HG03520 (cell line): ENCODE results near the gene TRPV2.
"Not testable (repeated sequence)": the region's sequence is repeated elsewhere in the genome, so short reads cannot be mapped to it uniquely, and the experiment has no call there.

Experiments used
- ATAC-seq: cut with Tn5 transposase; IDR thresholded peaks from one replicate; pipeline ENCODE4 v1.9.1; 2021; ENCODE audit warnings: mild to moderate bottlenecking, moderate library complexity; ENCODE audit not compliant: unreplicated experiment

Gene TRPV2, protein sequence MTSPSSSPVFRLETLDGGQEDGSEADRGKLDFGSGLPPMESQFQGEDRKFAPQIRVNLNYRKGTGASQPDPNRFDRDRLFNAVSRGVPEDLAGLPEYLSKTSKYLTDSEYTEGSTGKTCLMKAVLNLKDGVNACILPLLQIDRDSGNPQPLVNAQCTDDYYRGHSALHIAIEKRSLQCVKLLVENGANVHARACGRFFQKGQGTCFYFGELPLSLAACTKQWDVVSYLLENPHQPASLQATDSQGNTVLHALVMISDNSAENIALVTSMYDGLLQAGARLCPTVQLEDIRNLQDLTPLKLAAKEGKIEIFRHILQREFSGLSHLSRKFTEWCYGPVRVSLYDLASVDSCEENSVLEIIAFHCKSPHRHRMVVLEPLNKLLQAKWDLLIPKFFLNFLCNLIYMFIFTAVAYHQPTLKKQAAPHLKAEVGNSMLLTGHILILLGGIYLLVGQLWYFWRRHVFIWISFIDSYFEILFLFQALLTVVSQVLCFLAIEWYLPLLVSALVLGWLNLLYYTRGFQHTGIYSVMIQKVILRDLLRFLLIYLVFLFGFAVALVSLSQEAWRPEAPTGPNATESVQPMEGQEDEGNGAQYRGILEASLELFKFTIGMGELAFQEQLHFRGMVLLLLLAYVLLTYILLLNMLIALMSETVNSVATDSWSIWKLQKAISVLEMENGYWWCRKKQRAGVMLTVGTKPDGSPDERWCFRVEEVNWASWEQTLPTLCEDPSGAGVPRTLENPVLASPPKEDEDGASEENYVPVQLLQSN

DNA sequence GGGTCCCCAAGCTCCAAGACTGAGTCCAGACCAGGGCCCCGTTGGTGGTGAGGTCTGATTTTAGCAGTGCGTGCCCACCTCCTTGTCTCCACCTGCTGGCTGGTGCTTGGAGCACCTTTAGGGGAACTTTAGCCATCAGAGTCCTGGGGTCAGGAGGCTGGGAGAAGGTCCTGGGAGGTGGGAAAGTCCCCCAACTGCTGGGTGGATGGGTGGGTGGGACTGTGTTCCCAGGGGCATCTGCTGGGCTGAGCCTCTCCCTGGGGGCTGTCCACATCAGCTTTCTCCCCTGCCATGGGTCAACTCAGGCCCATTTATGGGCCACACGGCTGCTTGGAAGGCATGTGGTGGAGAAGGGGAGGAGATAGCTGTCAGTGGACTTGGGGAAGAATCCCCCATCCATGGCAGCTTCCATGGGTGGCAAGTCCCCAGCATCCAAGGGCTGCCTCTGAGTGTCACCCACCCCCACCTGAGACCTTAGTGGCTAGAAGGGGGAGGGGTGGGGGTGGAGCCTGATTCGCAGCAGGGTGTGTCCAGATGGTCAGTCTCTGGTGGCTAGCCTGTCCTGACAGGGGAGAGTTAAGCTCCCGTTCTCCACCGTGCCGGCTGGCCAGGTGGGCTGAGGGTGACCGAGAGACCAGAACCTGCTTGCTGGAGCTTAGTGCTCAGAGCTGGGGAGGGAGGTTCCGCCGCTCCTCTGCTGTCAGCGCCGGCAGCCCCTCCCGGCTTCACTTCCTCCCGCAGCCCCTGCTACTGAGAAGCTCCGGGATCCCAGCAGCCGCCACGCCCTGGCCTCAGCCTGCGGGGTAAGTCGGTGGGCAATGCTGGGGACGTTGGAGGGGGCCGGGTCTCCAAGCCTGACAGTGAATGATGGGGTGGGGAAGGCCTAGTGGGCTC, at the start of gene TRPV2:
TSS of gene TRPV2 (plus strand) at position 541 of the 894 bp plus-strand sequence. CDS start 2,098 bp downstream, outside the sequence.
- no peak for ATAC-seq

DNA sequence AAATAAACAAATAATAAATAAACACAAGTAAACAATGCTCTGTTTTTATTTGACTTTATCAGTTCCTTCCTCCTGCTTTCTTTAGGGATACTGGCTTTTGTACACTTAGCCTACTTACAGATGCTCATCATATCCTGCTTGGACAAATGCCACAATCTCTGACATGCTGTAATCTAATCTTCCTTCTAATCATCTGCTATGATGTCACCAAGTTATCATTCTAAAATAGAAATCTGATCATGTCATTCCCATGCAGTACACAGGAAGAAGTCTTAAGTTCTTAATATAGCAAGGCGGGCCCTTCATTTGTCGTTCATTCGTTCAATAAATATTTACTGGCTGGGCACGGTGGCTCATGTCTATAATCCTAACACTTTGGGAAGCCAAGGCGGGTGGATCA, 43.6 kb upstream of the TRPV2 start:
- ATAC-seq = no peak

DNA sequence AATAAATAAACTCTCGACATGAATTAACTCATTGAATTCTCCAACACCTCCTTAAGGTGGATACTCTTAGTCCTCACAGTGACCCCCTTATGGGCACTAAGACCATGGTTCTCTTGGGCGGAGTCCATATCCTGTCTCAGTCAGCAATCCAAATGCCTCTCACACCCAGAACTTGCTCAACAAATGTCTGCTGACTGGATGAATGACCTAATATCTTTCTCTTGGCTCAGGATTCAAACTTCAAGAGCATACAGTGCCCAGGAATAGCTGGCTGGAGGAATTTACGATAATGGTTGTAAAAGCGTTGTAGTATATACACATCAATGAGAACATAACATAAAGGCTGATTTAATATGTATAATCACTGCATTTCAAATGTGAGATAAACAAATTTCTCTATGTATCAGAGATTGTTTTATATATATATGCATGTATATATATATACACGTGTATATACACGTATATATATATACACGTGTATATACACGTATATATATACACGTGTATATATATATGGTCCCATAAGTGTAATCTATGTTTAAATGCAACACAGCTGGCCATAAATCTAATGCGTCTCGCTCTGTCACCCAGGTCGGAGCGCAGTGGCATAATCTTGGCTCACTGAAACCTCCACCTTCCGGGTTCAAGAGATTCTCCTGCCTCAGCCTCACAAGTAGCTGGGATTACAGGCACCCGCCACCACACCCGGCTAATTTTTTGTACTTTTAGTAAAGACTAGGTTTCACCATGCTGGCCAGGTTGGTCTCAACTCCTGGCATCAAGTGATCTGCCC, 41.0 kb upstream of the TRPV2 start:
- ATAC-seq = no peak

DNA sequence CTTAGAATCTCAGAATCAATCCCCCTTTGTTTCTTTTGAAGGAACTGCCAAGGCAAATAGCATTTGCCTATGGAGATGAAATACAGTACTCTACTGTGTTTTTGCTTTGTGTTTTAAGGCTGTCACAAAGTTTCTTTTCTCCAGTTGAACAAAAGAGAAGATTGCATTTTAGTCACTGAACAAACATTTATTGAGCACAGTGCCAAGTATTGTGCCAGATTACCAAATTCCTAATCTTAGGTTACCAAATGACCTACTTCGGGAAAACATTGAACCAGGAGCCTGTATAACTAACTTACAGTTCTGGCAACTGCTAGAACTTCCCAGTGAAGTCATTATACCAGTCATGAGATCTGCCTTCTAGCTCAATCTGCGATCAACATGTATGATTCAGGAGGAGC, 37.4 kb upstream of the TRPV2 start:
- no peak for ATAC-seq

DNA sequence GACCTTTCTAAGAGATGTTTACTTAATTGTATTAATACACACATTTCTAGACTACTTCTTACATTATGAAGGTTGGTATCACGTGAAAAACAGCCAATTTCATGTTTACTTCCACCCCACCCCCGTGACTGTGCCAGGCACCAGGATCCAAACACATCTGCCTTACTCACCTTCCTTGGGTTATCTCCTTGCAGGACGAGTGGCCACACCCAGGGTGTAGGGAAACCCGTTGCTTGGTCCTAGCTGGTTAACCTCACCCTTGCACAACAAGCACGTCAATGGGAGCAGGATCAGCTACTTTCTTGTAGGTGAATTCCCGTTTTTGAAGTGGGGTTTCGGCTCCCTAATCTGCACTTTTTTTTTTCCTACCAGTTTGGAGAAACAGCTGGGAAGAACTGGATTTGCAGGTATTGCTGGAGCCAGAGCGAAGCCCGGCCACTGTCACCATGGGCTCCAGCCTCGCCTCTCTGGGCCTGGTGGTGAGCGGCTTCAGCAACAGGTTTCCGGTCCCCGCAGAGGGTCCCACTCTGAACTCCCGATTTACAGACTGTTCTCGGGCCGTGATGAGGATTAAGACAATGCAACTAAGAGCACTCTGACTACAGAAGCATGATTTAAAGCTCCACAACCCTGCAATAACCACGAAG, 36.6 kb upstream of the TRPV2 start:
- no peak for ATAC-seq

DNA sequence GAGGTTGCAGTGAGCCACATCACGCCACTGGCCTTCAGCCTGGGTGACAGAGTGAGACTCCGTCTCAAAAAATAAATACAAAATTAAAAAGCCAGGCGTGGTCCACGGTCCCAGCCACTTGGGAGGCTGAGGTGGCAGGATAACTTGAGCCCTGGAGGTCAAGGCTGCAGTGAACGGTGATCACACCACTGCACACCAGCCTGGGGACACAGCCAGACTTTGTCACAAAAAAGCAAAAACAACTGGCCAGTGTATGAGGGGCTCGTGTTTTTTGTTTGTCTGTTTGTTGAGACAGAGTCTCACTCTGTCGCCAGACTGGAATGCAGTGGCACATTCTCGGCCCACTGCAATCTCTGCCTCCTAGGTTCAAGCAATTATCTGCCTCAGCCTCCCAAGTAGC, 35.7 kb upstream of the TRPV2 start:
- no peak for ATAC-seq

DNA sequence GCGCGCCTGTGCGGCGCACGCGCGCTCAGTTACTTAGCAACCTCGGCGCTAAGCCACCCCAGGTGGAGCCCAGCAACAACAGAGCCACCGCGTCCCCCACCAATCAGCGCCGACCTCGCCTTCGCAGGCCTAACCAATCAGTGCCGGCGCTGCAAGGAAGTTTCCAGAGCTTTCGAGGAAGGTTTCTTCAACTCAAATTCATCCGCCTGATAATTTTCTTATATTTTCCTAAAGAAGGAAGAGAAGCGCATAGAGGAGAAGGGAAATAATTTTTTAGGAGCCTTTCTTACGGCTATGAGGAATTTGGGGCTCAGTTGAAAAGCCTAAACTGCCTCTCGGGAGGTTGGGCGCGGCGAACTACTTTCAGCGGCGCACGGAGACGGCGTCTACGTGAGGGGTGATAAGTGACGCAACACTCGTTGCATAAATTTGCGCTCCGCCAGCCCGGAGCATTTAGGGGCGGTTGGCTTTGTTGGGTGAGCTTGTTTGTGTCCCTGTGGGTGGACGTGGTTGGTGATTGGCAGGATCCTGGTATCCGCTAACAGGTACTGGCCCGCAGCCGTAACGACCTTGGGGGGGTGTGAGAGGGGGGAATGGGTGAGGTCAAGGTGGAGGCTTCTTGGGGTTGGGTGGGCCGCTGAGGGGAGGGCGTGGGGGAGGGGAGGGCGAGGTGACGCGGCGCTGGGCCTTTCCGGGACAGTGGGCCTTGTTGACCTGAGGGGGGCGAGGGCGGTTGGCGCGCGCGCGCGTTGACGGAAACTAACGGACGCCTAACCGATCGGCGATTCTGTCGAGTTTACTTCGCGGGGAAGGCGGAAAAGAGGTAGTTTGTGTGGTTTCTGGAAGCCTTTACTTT, 34.5 kb upstream of the TRPV2 start, which contains the start of gene UBB:
TSS of gene UBB (plus strand) at position 452 of the 856 bp plus-strand sequence. CDS start 817 bp downstream, outside the sequence.
- peak; percentile 88 for ATAC-seq

DNA sequence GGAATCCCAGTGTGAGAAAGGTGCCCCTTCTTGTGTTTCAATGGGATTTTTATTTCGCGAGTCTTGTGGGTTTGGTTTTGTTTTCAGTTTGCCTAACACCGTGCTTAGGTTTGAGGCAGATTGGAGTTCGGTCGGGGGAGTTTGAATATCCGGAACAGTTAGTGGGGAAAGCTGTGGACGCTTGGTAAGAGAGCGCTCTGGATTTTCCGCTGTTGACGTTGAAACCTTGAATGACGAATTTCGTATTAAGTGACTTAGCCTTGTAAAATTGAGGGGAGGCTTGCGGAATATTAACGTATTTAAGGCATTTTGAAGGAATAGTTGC, 33.9 kb upstream of the TRPV2 start:
- ATAC-seq = peak; percentile 3

DNA sequence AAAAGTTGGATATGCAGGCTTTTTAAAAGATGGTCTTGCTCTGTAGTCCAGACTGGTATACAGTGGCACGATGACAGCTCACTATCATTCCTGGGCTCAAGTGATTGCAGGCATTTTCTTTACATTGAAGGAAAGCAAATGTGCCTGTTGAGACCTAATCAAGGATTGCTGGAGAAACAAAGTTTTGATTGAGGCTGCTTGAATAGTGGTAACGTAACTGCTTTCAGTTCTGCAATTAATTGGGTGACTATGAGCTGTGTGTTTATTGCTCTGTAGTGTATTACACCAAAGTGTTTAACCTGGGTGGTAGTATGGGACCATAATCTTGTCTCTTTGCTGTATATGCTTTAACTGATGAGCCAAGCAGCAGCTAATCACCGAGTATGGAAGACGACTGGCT, 32.2 kb upstream of the TRPV2 start:
- ATAC-seq = no peak

DNA sequence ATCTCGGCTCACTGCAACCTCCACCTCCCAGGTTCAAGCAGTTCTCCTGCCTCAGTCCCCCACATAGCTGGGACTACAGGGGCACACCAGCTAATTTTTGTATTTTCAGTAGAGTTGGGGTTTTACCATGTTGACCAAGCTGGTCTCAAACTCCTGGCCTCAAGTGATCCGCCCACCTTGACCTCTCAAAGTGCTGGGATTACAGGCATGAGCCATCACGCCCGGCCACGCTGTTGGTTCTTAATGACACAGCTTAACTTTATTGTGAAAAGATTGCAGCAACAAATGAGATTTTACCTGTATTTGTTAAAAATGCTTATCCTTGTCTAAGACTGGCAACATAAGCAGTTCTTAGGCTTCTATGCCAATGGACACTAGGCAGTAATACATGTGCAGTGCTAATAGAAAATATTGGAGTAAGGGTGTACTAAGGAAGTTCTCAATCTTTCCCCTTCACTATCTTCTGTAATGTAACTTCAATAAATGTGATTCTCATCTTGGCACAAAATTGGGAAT, 31.5 kb upstream of the TRPV2 start:
- no peak for ATAC-seq

DNA sequence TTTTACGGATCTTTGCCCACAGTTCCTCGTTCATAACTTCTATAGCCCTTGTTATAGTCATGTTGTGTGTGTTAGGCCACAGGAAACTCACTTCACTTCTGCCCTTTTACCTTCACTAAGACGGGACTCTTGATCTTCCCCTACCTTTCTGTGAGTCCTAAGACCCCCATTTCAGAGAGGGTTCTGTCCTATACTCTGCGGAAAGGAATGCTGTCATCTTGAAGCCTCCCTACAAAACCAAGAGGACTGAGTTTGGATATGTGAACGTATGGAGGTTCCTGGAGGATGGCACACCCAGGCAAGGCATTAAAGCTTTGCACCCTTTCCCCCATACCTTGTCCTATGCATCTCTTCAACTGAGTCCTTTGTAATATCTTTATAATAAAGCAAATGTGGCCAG, 30.8 kb upstream of the TRPV2 start:
- ATAC-seq = no peak

DNA sequence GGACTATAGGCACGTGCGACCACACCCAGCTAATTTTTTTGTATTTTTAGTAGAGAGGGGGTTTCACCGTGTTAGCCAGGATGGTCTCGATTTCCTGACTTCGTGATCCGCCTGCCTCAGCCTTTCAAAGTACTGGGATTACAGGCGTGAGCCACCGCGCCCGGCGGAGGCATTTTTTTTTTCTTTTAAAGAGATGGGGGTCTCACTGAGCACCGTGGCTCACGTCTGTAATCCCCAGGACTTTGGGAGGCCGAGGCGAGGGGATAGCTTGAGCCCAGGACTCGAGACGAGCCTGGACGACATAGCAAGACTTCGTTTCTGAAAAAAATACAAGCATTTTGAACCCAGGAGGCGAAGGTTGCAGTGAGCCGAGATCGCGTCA, 29.3 kb upstream of the TRPV2 start:
- not testable (repeated sequence) for ATAC-seq

DNA sequence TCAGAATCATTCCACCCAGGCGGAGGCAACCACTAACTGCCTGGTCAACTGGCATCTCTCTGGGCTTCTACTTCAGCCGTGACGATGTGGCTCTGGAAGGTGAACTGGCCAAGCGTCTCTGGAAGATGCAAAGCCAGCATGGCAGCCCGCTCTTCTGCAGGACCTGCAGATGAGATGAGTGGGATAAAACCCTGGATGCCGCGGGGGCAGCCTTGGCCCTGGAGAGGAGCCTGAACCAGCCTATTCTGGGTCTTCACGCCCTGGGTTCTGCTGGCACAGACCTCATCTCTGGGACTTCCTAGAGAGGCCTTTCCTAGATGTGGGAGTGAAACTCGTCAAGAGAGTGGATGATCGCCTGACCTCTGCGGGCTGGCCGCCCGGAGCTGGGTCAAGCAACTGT, 23.9 kb upstream of the TRPV2 start:
- no peak for ATAC-seq

DNA sequence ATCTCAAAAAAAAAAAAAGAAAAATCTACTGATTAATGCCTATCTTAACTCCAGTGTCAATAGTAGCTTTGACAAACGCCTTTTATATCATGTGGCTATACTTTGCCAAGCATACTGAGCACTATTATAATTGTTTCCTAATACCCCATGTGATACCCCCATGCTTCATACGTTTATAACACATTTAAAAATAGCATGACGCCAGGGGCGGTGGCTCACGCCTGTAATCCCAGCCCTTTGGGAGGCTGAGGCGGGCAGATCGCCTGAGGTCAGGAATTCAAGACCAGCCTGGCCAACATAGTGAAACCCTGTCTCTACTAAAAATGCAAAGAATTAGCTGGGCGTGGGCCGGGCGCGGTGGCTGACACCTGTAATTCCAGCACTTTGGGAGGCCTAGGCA, 22.9 kb upstream of the TRPV2 start:
- not testable (repeated sequence) for ATAC-seq

DNA sequence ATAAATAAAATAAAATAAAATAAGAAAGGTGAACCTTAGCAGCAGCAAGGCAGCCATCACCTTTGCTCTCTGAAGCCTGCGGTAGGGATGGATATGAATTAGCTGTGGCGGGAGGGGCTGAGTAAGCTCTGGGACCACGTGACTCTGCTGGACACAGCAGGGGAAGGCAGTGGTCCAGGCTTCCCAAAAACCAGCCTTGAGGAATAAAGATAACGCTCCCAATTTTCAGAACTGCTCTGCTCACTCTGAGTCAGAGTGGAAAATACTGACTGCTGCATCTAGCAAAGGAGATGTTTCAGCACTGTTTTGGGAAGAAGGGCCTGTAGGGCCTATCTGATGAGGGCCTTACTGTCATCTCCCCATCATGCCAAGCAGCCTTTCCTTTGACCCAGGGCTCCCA, 19.5 kb upstream of the TRPV2 start:
- not testable (repeated sequence) for ATAC-seq

DNA sequence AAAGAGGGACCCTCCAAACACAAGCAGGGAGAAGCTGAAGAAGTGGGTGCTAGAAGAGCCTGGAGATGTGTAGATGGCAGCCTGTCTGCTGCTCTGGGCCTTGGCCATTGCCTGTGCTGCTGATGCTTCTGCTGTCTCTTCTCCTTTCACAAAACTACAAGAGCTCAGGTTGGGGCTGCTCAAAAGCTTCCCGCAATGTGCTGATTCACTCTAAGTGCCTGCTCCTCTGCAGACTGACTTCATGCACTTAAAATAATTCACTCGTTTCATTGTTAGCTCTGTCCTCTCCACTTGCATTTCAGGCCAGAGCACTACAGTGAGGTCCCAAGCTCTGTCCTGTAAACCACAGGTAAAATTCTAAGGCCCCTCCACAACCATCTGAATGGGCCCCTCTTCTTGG, 18.7 kb upstream of the TRPV2 start:
- ATAC-seq = not testable (repeated sequence)

DNA sequence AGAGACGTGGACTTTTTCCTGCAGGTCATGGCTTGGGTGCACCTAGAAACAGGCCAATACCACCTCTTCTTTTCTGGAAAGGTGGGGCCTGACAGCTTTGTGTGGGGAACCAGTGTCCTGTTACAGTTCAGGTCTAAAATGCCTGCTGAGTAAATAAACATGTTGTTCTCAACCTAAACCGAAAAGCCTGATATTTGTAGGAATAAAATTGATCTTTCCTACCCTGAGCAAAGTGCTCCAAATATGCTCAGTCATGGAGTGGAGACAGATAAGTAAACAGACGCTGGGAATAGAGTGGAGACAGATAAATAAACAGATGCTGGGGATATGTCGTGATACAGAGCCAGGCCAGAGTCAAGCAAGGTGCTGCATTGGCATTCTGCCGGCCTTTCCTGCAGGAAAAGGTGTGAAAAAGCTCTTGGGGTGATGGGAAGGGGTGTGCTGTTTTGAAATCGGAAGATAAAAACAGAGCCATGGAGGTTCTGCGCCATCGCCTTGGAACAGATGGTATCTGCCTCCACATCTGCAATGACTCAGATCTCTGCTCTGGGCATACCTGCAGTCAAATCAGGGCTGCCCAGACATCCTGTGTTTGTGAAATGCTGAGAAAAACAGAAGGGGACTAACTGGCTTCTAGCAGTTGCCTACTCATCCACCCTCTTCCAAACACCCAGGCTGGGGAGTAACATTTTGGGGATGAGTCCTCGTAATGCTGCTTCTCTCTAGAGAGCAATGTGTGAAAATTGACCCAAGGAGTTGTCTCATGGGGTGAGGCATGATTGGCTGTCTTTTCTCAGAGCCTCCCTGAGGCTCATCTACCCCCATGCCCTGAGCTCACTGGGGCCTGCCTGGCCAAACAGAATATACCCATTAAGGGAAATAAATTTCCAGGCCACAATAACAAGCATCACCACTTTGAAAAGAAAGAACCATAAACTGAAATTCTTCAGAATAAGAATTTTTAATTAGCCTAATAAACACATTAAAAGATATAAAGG, 16.8 kb upstream of the TRPV2 start:
- ATAC-seq = no peak

DNA sequence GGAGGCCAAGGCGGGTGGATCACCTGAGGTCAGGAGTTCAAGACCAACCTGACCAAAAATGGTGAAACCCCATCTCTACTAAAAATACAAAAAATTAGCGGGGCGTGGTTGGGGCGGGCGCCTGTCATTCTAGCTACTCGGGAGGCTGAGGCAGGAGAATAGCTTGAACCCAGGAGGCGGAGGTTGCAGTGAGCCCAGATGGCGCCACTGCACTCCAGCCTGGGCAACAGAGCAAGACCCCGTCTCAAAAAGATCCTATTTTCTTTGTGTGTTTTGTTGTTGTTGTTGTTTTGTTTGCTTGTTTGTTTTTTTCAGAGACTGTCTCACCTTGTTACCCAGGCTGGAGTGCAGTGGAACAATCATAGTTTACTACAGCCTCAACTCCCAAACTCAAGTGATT, 11.5 kb upstream of the TRPV2 start:
- not testable (repeated sequence) for ATAC-seq
